Stomach (tissue), 4 donors: ENCODE measurements around the gene RPUSD4.

Source experiments
- CTCF ChIP-seq, 7 experiments: fragments of 450-650 bp in 4 of 7; fragments of 200-600 bp in 3 of 7; sonication (generic) in 3 of 7; IDR thresholded peaks; one replicate each; pipeline ENCODE4 v1.5.1; 2016 to 2019; ENCODE audit warnings: antibody characterized with exemption in 7 of 7, control low read depth in 2 of 7, mild to moderate bottlenecking in 1 of 7
- POLR2A ChIP-seq, 4 donors: fragments of 450-650 bp; IDR thresholded peaks; one replicate each; pipeline ENCODE4 v1.6.1; 2016; ENCODE audit warnings: antibody characterized with exemption in 4 of 4, control low read depth in 2 of 4, mild to moderate bottlenecking in 1 of 4, moderate library complexity in 1 of 4

- TF ChIP-seq CTCF (IDR thresholded peaks at IDR 0.05), result no peak
- TF ChIP-seq POLR2A (IDR thresholded peaks at IDR 0.05), result no peak
Measured at GRCh38 chr11:126153006-126153405, 58.4 kb downstream of the RPUSD4 start.
